Panc1 (cell line): ENCODE results near the gene MORN1. TPM values are rescaled to one million over a fixed set of nuclear protein-coding genes. Genes with fewer than 3 reads are reported as not detected.

Experiments used
- ATAC-seq: fragments of 200-7000 bp; cut with Tn5 transposase; 2 replicates; pipeline ENCODE4 v1.9.1; 2020; ENCODE audit warnings: mild to moderate bottlenecking, moderate library complexity
- BruUV-seq: library from RNA; stranded (reverse); fragments of 400-500 nt; replicated peaks from 2 replicates; lab custom pipeline; 2021; lab: Mats Ljungman, UMichigan
- CTCF ChIA-PET: fragments of 300-600 bp; sonication (Branson Sonifier 250); formaldehyde crosslinking; loops from one replicate; lab custom pipeline; 2022; ENCODE audit warnings: antibody characterized with exemption; lab: Charles Lee
- POLR2A ChIA-PET: fragments of 300-600 bp; sonication (Branson Sonifier 250); formaldehyde crosslinking; loops from one replicate; lab custom pipeline; 2022; ENCODE audit warnings: antibody characterized with exemption; lab: Charles Lee
- DNase-seq: peaks from one replicate; pipeline ENCODE4 v3.0.0-alpha.2; 2010; ENCODE audit warnings: low read depth, low spot score
- H3K27ac ChIP-seq: 2 replicates; pipeline ENCODE4 v1.5.1; 2011; ENCODE audit warnings: mild to moderate bottlenecking, low read length, inconsistent platforms
- H3K27me3 ChIP-seq: fragments of 200-500 bp; sonication (Bioruptor generic); 2 replicates; pipeline ENCODE4 v1.6.0; 2014; ENCODE audit warnings: low read length, inconsistent platforms; ENCODE audit not compliant: control insufficient read depth, insufficient read depth
- H3K36me3 ChIP-seq: fragments of 200-500 bp; sonication (Bioruptor generic); 2 replicates; pipeline ENCODE4 v1.5.1; 2014; ENCODE audit warnings: inconsistent platforms, mild to moderate bottlenecking, low read length, moderate library complexity; ENCODE audit not compliant: control insufficient read depth, insufficient read depth
- H3K4me1 ChIP-seq: 2 replicates; pipeline ENCODE4 v1.5.1; 2011; ENCODE audit warnings: inconsistent platforms, mild to moderate bottlenecking, low read length, moderate library complexity; ENCODE audit not compliant: control insufficient read depth, insufficient read depth
- H3K4me3 ChIP-seq, 2 experiments: 2 replicates each; pipeline ENCODE4 v1.5.1; 2011 to 2012; ENCODE audit warnings: low read depth in 2 of 2, low read length in 2 of 2, mild to moderate bottlenecking in 2 of 2, inconsistent platforms in 1 of 2, moderate library complexity in 1 of 2
- H3K9me3 ChIP-seq: fragments of 200-500 bp; sonication (Bioruptor generic); 2 replicates; pipeline ENCODE4 v1.5.1; 2014; ENCODE audit warnings: low read depth, mild to moderate bottlenecking, inconsistent platforms, low read length, moderate library complexity; ENCODE audit not compliant: control insufficient read depth, insufficient read depth
- POLR2AphosphoS5 ChIP-seq: IDR thresholded peaks from 2 replicates; pipeline ENCODE4 v1.6.1; 2012; ENCODE audit warnings: mild to moderate bottlenecking, low read depth, low read length, moderate library complexity
- SIN3A ChIP-seq: IDR thresholded peaks from 2 replicates; pipeline ENCODE4 v1.6.1; 2012; ENCODE audit warnings: low read depth, mild to moderate bottlenecking, low read length, moderate library complexity, borderline replicate concordance; ENCODE audit not compliant: insufficient read depth
- TCF7L2 ChIP-seq: IDR thresholded peaks from 2 replicates; pipeline ENCODE4 v1.6.1; 2011; ENCODE audit warnings: mild to moderate bottlenecking, low read depth, low read length, inconsistent platforms
- in situ Hi-C: cut with HindIII; loops from 2 replicates; pipeline ENCODE4 v1.10.0; 2016; ENCODE audit warnings: low sequenced_read_pairs, low pct_unique_long_range_greater_than_20kb
- intact Hi-C: fragments of 100-400 bp; cut with micrococcal nuclease; formaldehyde crosslinking; loops from one replicate; pipeline ENCODE4 v1.10.0; 2022; ENCODE audit not compliant: unreplicated experiment
- total RNA-seq: library from RNA; stranded (reverse); gene quantifications from one replicate; pipeline ENCODE4 v1.2.1, GENCODE V29; 2021; ENCODE audit not compliant: unreplicated experiment
- TF ChIP-seq, protein P1 (sequence below): fragments of 450-650 bp; IDR thresholded peaks from 2 replicates; pipeline ENCODE4 v1.5.1; 2017; ENCODE audit warnings: mild to moderate bottlenecking
- TF ChIP-seq, protein P2 (sequence below), 2 experiments: IDR thresholded peaks; 2 replicates each; pipeline ENCODE4 v1.6.1; 2011 to 2012; ENCODE audit warnings: low read depth in 2 of 2, control low read depth in 1 of 2, low read length in 1 of 2, mild to moderate bottlenecking in 1 of 2, moderate library complexity in 1 of 2; ENCODE audit not compliant: insufficient read depth in 1 of 2

MORN1 gene
- total RNA-seq, 1 experiment from 2014 or later, result 21.3 TPM

DNA sequence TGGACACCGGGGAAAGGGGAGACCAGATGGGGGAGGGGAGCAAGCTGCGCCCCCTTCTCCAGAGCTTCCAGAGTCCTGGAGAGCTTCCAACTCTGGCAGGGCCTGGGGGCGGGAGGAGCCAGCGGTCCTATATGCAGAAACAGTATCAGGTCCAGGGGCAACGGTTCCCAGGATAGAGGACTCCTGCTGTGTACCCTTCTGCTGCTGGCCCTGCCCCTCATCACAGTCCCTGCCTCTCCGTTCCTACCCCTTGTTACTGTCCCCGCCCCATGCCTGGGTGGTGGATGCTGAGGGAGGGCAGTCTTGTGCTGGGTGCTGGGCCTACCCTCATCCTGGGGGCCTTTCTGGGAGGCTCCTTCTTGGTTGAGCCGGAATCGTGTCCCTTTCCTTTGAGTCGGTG, 40.2 kb upstream of the MORN1 start:
- no peaks in the 10 kb centered on the region for H3K9me3 ChIP-seq
- intact Hi-C loops (no loop called here), in situ Hi-C loops (no loop called here)
- no peaks in the 10 kb centered on the region for H3K27me3 ChIP-seq
- BruUV-seq, result no TSS peak
- TF ChIP-seq, protein P1, sequence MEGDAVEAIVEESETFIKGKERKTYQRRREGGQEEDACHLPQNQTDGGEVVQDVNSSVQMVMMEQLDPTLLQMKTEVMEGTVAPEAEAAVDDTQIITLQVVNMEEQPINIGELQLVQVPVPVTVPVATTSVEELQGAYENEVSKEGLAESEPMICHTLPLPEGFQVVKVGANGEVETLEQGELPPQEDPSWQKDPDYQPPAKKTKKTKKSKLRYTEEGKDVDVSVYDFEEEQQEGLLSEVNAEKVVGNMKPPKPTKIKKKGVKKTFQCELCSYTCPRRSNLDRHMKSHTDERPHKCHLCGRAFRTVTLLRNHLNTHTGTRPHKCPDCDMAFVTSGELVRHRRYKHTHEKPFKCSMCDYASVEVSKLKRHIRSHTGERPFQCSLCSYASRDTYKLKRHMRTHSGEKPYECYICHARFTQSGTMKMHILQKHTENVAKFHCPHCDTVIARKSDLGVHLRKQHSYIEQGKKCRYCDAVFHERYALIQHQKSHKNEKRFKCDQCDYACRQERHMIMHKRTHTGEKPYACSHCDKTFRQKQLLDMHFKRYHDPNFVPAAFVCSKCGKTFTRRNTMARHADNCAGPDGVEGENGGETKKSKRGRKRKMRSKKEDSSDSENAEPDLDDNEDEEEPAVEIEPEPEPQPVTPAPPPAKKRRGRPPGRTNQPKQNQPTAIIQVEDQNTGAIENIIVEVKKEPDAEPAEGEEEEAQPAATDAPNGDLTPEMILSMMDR, result no peak
- TF ChIP-seq SIN3A (no peak), POLR2AphosphoS5 (no peak), TCF7L2 (no peak)
- TF ChIP-seq, protein P2, sequence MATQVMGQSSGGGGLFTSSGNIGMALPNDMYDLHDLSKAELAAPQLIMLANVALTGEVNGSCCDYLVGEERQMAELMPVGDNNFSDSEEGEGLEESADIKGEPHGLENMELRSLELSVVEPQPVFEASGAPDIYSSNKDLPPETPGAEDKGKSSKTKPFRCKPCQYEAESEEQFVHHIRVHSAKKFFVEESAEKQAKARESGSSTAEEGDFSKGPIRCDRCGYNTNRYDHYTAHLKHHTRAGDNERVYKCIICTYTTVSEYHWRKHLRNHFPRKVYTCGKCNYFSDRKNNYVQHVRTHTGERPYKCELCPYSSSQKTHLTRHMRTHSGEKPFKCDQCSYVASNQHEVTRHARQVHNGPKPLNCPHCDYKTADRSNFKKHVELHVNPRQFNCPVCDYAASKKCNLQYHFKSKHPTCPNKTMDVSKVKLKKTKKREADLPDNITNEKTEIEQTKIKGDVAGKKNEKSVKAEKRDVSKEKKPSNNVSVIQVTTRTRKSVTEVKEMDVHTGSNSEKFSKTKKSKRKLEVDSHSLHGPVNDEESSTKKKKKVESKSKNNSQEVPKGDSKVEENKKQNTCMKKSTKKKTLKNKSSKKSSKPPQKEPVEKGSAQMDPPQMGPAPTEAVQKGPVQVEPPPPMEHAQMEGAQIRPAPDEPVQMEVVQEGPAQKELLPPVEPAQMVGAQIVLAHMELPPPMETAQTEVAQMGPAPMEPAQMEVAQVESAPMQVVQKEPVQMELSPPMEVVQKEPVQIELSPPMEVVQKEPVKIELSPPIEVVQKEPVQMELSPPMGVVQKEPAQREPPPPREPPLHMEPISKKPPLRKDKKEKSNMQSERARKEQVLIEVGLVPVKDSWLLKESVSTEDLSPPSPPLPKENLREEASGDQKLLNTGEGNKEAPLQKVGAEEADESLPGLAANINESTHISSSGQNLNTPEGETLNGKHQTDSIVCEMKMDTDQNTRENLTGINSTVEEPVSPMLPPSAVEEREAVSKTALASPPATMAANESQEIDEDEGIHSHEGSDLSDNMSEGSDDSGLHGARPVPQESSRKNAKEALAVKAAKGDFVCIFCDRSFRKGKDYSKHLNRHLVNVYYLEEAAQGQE (IDR thresholded peaks at IDR 0.05; ENCODE audit: insufficient read depth in 1 of 2, low read depth in 2 of 2, low read length in 1 of 2), result no peak
- no peak for DNase-seq
- ATAC-seq, result peak; percentile 37; the same call in 1 of the 2 replicates
- CTCF ChIA-PET, result interaction anchor here (0.6 to 1.2 kb wide), 4 partner anchors 49 to 236 kb away, joined by 3 to 4 read pairs (median 3); no protein-coding TSS in a partner anchor
- H3K4me1 ChIP-seq, result peaks cover 3% of the 10 kb centered on the region; the same call in 1 of the 2 replicates
- H3K4me3 ChIP-seq, result no peak overlapping the region
- POLR2A ChIA-PET, result no interaction called here
- no peak overlapping the region for H3K27ac ChIP-seq
- no peaks in the 10 kb centered on the region for H3K36me3 ChIP-seq

DNA sequence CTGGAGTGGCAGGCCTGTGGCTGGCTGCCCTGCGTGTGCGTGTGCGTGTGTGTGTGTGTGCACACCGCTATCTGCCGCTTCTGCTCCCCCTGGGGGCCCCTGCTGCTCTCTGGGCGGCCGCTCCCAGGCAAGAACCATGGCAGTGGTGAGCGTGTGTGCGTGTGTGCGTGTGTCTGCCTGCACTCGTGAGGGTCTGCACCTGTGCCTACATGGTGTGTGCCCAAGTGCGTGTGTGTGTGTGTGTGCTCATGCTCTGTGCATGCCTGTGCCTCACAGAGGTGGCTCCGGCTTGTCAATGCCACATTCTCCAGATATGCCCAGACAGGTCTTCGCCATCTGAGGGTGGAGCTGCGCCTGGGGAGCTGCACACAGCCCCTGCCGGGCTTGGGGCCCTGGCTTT, 39.7 kb upstream of the MORN1 start:
- Histone ChIP-seq H3K4me3 (no peak overlapping the region), H3K9me3 (no peaks in the 10 kb centered on the region), H3K36me3 (no peaks in the 10 kb centered on the region), H3K4me1 (peaks cover 3% of the 10 kb centered on the region; the same call in 1 of the 2 replicates), H3K27me3 (no peaks in the 10 kb centered on the region), H3K27ac (no peak overlapping the region)
- in situ Hi-C loops, result no loop called here
- ChIA-PET CTCF (interaction anchor here (0.6 to 1.2 kb wide), 4 partner anchors 50 to 235 kb away, joined by 3 to 4 read pairs (median 3); no protein-coding TSS in a partner anchor), POLR2A (no interaction called here)
- BruUV-seq, result no TSS peak
- TF ChIP-seq TCF7L2 (no peak), POLR2AphosphoS5 (no peak), SIN3A (no peak)
- TF ChIP-seq, protein P2 (IDR thresholded peaks at IDR 0.05; ENCODE audit: insufficient read depth in 1 of 2, low read depth in 2 of 2, low read length in 1 of 2), result no peak
- TF ChIP-seq, protein P1, result no peak
- ATAC-seq (no peak), DNase-seq (no peak)
- intact Hi-C loops, result no loop called here
